ENCODE measurements around the gene LEMD3.

Gene LEMD3

GRCh38 chr12:65125975-65126374, 43.4 kb upstream of the LEMD3 start:
- H3K4me3 ChIP-seq (ENCODE audit: low read depth, low read length) = no peak overlapping the region
- TF ChIP-seq CTCF (IDR thresholded peaks at IDR 0.05; ENCODE audit: low read depth, low read length, missing control alignments) = no peak
- in situ Hi-C loops (cut with HindIII; ENCODE audit: low sequenced_read_pairs) = no loop called here
- DNase-seq (ENCODE audit: low read depth) = no peak

- in situ Hi-C loops (cut with HindIII; ENCODE audit: low sequenced_read_pairs) = no loop called here
- no peak for TF ChIP-seq CTCF (IDR thresholded peaks at IDR 0.05; ENCODE audit: low read depth, low read length, missing control alignments)
- H3K4me3 ChIP-seq (ENCODE audit: low read depth, low read length) = no peak overlapping the region
- no peak for DNase-seq (ENCODE audit: low read depth)
Measured at GRCh38 chr12:65126482-65126881, 42.9 kb upstream of the LEMD3 start.

GRCh38 chr12:65133879-65134278, 35.5 kb upstream of the LEMD3 start:
- H3K4me3 ChIP-seq (ENCODE audit: low read depth, low read length) = no peak overlapping the region
- in situ Hi-C loops (cut with HindIII; ENCODE audit: low sequenced_read_pairs) = no loop called here
- DNase-seq (ENCODE audit: low read depth) = no peak
- TF ChIP-seq CTCF (IDR thresholded peaks at IDR 0.05; ENCODE audit: low read depth, low read length, missing control alignments) = no peak

- TF ChIP-seq CTCF (IDR thresholded peaks at IDR 0.05; ENCODE audit: low read depth, low read length, missing control alignments) = no peak
- in situ Hi-C loops (cut with HindIII; ENCODE audit: low sequenced_read_pairs) = no loop called here
- no peak overlapping the region for H3K4me3 ChIP-seq (ENCODE audit: low read depth, low read length)
- no peak for DNase-seq (ENCODE audit: low read depth)
Measured at GRCh38 chr12:65139389-65139788, 30.0 kb upstream of the LEMD3 start.

GRCh38 chr12:65140738-65141137, 28.6 kb upstream of the LEMD3 start:
- in situ Hi-C loops (cut with HindIII; ENCODE audit: low sequenced_read_pairs) = no loop called here
- no peak for DNase-seq (ENCODE audit: low read depth)

GRCh38 chr12:65147312-65147905, 22.0 kb upstream of the LEMD3 start:
- in situ Hi-C loops (cut with HindIII; ENCODE audit: low sequenced_read_pairs) = no loop called here
- no peak for TF ChIP-seq CTCF (IDR thresholded peaks at IDR 0.05; ENCODE audit: low read depth, low read length, missing control alignments)
- DNase-seq (ENCODE audit: low read depth) = no peak
- H3K4me3 ChIP-seq (ENCODE audit: low read depth, low read length) = no peak overlapping the region

More at GRCh38 chr12:65140738-65141137, 28.6 kb upstream of the LEMD3 start:
- no peak for TF ChIP-seq CTCF (IDR thresholded peaks at IDR 0.05; ENCODE audit: low read depth, low read length, missing control alignments)
- H3K4me3 ChIP-seq (ENCODE audit: low read depth, low read length) = no peak overlapping the region
